DMS53 treated with DMSO at 0.1 percent for 48 hours (cell line): Measurements from ENCODE around the gene G6PC2.
"Not testable (repeated sequence)": the region's sequence is repeated elsewhere in the genome, so short reads cannot be mapped to it uniquely, and the experiment has no call there.

Experiments
- DNase-seq: peaks from one replicate; lab custom pipeline; 2025; ENCODE audit not compliant: unreplicated experiment; lab: John Stamatoyannopoulos, UW

The G6PC2 gene, protein sequence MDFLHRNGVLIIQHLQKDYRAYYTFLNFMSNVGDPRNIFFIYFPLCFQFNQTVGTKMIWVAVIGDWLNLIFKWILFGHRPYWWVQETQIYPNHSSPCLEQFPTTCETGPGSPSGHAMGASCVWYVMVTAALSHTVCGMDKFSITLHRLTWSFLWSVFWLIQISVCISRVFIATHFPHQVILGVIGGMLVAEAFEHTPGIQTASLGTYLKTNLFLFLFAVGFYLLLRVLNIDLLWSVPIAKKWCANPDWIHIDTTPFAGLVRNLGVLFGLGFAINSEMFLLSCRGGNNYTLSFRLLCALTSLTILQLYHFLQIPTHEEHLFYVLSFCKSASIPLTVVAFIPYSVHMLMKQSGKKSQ

DNA sequence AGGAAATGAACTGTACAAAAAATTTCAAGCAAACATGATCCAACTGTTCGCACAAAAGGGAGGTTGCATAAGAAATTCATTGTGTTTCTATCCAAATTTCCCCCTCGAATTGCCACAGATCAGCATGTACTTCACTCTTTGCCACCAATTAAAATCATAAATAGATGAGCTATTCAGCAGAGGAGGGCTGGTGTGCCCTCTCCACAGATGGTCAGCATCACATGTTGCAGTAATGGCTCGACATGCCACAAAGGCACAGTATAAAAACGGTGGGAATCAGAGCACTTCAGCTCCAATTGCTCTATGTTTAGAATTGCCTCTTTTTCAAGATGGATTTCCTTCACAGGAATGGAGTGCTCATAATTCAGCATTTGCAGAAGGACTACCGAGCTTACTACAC is at the start of gene G6PC2:
Gene G6PC2 (plus strand): TSS at position 289 of the 400 bp plus-strand sequence. CDS start 41 bp downstream, at position 330.
- no peak for DNase-seq

DNA sequence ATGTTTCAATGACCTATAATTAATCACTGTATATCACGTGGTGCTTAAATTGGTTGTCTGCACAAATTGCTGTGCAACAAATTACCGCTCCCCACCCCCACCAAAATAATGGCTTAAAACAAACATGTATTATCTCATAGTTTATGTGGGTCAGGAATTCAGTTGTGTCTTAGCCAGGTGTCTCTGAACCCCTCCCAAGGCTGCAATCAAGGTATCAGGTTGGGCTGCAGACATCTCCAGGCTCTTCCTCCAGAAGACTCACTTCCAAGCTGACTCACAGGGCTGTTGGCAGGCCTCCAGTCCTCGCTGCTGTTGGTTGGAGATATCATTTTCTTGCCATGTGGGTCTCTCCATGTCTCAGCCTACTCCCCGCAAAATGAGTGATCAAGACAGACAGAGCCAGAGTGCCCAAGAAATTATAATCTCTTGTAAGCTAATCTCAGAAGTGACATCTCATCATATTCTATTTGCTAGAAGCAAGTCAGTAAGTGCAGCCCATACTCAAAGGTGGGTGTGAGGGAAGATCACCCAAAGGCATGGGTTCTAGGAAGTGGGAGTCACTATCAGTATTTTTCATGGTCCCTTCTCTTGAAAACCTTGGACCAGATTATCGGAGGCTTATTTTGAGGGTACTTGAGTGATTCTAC is 49.3 kb upstream of the G6PC2 start:
- DNase-seq, result no peak

DNA sequence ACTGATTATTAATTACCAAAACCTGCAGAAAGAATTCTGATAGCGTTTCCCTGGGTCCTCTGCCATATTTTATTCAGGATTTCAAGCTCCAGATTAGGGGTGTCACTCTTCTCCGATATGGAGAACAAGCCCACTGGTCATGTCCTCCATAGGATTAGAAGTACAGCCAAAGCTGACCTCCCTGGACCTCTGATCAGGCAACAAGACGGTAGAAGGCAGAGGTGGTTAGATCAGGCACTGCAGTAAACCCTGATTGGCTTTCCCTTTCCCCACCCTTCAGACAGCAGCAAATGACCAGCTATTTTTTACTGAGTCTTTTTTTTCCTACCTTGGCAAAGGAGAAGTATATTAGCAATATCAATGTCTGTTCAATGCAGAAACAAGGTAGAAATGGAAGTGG is 48.6 kb upstream of the G6PC2 start:
- DNase-seq, result no peak

DNA sequence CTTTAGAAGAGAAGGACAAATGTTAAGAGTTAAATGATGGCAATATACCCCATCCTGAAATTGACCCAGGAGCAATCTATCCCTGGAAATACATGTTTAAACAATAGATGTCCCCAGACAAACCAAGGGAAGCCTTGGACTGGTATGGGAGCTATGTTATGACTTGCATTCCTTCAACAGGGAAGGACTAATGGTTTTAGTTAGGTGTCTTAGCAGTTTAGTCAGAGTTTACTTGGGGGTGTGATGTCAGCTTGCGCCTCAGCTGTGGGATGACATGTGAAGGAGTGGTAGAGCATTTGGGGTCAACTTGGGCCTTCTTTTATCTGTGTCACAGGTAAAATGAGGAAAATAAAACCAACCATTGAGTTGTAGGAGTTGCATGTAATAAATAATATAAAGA is 47.6 kb upstream of the G6PC2 start:
- no peak for DNase-seq

DNA sequence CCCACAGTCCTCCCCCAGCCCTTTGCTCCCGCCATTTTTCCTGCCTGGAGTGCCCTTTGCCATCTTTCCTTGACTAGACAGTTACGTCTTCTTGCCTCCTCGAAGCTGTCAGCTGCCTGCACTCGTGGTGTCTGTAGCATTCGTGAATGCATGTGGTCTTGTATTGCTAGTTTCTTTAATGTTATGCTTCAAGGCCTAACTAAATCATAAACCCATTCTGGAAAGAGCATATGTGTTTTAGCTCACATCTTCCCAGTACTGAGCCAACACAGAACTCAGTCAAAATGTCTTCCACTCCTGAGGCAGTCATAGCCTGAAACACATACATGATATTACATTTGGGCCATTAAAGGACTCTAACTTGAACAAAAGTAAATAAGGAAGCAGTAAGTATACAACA is 46.4 kb upstream of the G6PC2 start:
- DNase-seq, result no peak

DNA sequence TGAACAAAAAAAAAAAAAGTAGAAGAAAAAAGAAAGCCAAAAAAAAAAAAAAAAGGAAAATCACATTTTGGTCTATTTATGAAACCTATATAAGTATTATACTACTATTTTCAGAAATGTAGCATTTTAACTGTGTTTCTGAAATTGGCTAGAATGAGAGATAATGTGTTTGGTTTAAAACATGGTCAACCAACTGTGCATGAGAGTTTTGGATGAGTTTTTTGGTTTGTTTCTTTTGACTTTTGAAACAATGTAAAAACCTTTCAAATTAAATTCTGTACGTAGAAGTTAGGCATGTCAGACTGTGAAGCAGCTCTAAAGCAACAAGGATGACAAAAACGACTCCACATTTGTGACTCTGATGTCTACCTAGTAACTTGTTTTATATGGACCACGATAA is 45.5 kb upstream of the G6PC2 start:
- no peak for DNase-seq

DNA sequence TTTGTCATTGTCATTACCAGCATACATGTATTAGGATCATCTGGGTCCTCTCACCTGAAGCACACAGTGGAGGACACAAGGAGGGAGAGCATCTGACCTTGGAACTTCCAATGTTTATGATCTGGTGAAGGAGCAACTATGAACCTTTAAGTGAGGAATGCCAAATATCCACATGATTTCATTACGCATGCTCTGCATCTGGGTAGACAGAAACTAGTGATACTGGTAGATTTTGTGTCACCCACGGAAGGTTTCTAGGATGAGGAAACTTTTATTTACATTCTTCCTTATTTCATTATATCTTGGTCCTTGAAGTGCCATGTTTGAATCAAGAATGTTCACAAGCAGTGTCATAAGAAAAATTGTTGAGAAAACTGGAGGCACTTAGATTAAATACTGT is 42.9 kb upstream of the G6PC2 start:
- DNase-seq, result no peak

DNA sequence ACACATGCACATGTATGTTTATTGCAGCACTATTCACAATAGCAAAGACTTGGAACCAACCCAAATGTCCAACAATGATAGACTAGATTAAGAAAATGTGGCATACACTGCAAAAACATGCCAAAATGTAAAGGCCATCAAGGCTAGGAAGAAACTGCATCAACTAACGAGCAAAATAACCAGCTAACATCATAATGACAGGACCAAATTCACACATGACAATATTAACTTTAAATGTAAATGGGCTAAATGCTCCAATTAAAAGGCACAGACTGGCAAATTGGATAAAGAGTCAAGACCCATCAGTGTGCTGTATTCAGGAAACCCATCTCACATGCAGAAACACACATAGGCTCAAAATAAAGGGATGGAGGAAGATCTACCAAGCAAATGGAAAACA is 33.9 kb upstream of the G6PC2 start:
- not testable (repeated sequence) for DNase-seq

DNA sequence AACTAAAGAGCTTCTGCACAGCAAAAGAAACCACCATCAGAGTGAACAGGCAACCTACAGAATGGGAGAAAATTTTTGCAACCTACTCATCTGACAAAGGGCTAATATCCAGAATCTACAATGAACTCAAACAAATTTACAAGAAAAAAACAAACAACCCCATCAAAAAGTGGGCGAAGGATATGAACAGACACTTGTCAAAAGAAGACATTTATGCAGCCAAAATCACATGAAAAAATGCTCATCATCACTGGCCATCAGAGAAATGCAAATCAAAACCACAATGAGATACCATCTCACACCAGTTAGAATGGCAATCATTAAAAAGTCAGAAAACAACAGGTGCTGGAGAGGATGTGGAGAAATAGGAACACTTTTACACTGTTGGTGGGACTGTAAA is 30.7 kb upstream of the G6PC2 start:
- not testable (repeated sequence) for DNase-seq

DNA sequence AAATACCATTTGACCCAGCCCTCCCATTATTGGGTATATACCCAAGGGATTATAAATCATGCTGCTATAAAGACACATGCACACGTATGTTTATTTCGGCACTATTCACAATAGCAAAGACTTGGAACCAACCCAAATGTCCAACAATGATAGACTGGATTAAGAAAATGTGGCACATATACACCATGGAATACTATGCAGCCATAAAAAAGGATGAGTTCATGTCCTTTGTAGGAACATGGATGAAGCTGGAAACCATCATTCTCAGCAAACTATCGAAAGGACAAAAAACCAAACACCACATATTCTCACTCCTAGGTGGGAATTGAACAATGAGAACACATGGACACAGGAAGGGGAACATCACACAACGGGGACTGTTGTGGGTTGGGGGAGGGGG is 30.3 kb upstream of the G6PC2 start:
- DNase-seq, result not testable (repeated sequence)

DNA sequence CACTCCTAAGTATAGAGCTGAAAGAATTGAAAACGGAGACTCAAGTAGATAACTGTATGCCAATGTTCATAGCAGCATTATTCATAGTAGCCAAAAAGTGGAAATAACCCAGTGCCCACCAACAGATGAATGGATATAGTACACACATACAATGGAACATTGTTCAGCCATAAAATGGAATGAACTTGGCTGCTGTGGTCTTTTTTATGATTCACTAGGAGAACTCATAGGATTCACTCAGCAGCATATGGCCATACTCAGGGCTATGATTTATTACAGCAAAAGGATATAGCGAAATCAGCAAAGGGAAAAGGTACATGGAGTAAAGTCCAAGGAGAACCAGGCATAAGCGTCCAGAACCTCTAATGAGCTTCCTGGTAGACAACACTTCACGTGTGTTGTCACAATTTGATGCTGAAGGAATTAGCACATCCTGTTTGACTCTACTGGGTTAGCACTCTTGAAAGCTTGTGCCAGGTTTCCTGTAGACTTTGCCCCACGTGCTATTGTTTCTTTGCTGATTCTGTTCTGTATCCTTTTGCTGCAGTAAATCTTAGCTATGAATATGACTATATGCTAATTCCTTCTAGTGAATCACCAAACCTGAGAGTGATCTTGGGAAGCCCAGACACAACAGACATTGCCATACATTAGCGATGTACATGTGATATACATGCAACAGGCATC is 26.6 kb upstream of the G6PC2 start:
- no peak for DNase-seq

DNA sequence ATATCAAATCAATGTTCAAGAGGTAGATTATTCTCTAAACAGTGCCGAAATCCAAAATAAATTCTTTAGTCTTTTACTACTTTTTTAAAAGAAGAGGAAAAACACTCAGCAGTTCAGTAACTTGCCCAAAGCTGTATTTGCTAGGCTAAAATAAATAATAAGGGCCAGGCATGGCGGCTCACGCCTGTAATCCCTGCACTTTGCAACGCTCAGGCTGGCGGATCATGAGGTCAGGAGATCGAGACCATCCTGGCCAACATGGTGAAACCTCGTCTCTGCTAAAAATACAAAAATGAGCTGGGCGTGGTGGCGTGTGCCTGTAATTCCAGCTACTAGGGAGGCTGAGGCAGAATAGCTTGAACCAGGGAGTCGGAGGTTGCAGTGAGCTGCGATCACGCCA is 18.9 kb upstream of the G6PC2 start:
- not testable (repeated sequence) for DNase-seq

DNA sequence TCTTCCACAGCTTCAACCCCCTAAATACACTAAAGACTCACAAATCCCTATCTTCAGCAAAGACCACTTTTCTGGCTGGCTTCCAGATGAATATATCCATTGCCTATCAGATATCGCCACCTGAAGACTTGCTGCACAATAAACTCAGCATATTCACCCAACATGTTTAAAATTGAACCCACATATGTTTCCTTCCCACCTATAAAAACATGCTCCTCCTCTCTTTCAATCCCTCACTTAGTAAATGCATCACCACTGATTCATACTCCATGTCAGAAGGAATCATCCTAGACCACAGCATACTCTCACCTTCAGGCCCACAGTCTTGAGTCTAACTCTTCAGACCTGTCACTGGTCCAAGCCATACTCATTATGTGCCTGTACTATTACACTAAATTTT is 16.1 kb upstream of the G6PC2 start:
- DNase-seq, result no peak

DNA sequence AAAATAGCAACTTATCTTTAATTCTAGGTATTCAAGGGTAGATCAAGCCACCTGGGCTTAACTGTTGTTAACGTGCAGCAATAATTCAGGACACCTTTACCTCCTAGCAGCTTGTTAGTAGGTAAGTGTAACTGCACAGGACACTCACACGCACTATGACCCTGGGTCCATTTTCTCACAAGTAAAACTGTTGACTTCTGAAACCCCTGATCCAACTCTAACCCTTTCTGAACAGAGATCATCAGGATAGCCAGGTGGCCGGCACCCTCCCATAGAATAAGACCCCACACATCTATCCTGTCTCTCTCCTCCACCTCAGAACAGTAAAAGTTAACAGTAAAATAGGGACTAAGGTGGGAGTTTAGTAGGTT is 11.5 kb upstream of the G6PC2 start:
- no peak for DNase-seq

DNA sequence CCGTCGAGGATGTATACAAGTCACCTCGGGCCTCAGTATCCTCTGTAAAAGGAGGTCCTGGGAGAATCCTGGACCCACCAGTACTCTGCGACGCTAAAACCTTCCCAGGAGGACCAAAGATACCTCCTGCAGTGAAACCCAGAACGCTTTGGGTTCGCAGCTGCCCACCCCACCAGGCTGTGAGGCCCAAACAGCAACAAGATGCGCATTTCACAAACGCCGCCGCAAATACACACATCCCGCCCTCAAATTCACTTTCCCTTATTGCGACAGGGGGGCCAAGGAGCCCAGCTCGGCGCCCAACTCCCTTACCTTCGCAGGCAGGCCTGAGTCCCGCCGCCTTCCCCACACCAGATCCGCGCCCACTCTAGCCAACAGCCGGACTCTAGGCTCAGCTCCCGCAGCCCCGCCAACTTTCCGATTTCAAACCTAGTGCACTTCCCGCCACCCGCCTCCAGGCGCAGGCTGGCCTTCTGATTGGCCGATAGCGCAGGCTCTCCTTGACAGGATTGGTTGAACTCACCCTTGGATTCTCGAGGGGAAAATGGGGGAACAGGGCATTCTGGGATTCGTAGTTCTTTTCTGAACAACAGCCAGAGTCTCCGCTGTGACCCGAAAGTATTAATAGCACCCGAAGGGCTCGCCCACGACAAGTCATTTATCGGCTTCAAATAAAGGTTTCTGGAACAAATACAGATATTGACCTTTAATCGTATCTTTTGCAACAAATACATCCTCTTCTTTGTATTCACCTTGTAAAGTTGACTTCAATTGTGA is 10.9 kb upstream of the G6PC2 start, which contains the start of gene SPC25:
Gene SPC25 (minus strand): TSS at position 425 of the 777 bp plus-strand sequence. CDS start 911 bp downstream, outside the sequence.
- DNase-seq, result peak; percentile 96

DNA sequence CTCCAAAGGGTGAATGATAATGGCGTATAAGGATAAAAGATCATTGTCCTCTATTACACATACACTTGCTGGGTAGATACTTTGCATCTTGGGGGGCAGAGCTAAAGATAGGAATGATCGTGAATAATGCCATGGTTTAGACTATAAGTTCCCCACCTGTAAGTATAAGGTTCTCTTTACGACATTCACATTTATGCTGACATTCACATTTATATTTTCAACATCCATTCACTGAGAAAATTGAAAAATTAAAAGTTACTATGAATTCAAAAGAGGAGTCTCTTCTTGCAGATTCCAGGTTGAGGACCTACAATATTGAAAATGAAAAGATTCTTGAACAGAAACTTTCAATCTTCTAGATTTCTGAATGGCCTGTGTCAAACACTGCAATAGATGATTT is 8.8 kb upstream of the G6PC2 start:
- no peak for DNase-seq

DNA sequence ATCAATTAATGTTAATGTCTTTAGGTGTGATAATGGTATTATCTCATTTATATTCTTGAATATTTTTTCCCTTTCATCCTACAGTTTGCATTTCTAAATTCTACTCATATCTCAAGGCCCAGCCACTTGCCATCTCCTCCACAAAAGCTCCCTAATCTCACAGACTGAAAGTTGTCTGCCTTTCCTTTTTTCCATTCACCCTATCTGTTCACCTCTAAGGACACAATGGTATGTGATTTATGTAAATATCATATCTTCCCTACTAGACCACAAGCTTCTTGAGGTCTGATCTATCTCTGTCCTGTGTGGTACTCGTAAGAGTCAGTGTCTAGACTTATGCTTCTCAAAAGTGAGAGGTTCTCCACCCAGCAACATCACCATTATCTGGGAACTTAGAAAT is 7.0 kb upstream of the G6PC2 start:
- DNase-seq, result no peak

DNA sequence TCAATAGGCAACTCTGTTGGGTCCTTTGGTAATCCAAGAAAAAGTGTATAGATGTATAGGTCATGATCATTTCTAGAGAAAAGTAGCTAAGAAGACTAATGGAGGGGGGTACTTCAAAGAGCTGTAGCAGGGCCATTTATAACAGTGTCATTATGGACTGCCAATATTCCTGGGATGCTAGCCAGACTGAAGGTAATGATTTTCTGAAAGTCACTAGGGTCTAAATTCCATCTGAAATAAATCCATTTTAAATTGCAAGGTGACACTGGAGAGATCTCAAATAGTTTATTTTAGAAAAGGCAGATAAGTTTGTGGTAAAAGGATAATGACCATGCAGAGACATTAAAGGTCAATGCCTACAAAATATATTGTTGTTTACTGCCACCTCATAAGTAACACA is 6.4 kb upstream of the G6PC2 start:
- no peak for DNase-seq

DNA sequence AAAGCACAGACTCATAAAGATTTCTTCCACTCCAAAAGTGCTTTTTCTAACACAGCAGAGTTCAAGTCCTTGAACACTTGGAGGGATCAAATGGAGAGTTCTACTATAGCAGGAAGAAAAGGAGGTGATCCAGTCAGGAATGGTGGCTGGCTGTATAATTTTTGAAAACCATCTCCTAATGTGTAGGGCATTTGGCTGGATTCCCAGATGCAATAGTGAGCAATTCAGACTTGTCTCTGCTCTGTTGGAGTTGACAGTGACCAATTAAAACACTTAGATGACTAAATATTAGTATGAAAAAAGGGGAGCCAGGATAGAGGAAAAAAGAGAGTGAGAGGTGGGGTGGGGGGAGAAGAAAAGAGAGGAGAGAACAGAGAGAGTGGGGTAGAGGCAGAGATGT is 5.3 kb upstream of the G6PC2 start:
- no peak for DNase-seq

DNA sequence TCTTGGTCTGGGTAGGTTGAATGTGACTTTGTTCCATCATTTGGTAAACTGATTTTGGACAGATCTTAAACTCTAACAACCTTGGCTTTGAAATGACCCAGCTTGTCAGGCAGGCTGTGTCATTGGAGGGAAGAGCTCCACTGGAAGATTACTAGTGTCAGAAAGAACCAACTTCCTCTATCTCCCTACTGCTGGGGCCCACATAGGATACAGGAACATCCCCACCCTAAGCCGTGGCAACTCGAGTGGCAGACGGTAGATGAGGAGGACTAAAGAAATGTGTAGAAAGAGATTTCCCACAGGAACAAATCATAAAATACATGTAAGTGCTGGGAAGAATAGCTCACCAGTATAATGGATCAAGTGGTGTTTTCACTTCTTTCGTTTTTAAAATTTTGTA is 4.3 kb upstream of the G6PC2 start:
- DNase-seq, result no peak

DNA sequence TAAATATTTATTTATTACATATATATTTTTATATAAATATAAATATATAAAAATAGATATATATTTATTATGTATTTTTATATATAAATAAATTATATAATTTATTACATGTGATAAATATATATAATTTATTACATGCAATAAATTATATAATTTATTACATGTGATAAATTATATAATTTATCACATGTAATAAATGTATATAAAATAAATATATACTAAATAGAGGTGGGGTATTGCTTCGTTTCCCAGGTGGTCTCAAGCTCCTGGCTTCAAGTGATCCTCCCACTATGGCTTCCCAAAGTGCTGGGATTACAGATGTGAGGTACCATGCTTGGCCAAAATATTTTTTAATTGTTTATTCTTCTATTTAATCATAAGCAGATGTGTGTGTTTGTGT is 3.6 kb upstream of the G6PC2 start:
- DNase-seq, result no peak
